ENCODE data around the gene FERD3L.

FERD3L gene

GRCh38 chr7:19117091-19117869, 27.9 kb downstream of the FERD3L start, which contains the start of gene TWIST1:
TSS of gene TWIST1 (minus strand) at chr7:19117636. CDS start at chr7:19117321, 315 bp downstream.
- peak; percentile 98 for DNase-seq (ENCODE audit: low read depth)

DNA sequence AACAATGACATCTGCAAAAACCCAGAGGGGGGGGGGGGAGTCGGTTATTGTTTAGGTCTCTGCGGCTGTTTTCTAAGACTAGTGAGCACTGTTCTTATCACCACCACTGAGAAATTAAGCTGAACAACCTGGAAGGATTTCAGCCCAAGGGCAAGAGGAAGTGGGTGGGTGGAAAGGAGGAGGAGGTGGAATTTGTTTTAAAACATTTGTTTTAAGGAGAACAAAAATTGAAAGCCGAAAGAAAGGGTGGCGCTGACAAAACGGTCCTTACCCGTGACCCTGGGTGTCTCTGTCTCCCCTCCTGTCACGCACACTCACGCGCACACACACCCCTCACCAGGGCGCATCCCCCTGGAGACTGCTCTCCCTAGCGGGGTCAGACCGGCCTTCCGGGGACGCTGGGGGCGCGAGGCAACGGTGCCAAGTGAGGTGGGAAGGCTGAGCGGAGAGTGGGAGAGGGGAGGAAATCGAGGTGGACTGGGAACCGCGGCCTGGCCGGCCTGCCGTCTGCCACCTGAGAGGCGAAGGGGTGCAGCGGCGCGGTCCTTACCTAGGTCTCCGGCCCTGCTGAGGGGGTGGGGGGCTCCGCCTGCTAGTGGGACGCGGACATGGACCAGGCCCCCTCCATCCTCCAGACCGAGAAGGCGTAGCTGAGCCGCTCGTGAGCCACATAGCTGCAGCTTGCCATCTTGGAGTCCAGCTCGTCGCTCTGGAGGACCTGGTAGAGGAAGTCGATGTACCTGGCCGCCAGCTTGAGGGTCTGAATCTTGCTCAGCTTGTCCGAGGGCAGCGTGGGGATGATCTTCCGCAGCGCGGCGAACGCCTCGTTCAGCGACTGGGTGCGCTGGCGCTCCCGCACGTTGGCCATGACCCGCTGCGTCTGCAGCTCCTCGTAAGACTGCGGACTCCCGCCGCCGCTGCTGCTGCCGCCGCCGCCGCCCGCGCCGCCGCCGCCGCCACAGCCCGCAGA, 28.8 kb downstream of the FERD3L start:
- DNase-seq (ENCODE audit: low read depth), result no peak

- no peak for DNase-seq (ENCODE audit: low read depth)
These were observed 30.7 kb downstream of the FERD3L start for GRCh38 chr7:19114551-19114855.

DNA sequence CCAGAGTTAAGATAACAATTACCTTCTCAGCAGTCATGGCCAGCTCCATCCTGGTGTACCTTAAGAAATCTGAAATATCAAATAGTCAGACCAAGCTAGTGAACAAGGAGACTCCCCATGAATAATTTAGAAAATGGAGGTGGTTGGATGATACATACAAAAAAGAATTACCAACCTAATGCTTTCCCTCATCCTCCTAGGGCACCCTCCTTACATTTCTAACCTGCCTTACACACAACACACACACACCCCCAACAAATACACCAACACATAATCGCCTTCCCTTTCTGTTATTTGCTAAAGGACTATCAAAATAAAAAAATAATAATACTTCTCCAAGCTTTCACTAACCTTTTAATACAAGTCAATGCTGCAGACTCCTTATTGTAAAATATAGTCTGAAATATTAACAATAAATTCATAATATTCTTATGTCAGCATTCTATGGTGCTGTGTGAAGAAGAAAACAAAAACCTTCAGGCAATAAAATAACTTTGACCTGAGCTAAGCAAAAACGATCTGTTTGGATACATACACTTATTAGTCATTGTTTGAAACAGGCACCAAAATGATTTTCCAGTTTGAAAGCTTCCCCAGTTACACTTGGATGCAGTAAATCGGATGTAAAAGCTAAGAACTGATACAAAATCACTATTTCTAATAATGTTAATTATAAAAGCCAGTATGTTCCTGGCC, 31.2 kb downstream of the FERD3L start:
- DNase-seq (ENCODE audit: low read depth), result no peak

DNA sequence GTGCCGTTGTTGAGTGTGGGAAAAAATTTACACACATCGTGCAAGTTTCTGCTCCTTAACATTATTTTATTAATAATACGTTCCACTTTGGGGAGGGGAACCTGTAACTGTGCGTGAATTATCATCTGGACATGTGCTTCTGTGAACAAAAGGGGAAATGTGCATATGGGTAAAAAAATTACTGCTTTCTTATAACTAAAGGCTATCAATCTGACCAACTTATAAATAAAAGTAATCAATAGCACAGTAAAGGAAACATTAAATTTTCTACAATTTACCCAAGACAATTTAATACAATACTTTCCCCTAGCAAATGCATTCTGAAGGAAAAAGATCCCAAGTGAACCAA, 32.2 kb downstream of the FERD3L start:
- no peak for DNase-seq (ENCODE audit: low read depth)

DNA sequence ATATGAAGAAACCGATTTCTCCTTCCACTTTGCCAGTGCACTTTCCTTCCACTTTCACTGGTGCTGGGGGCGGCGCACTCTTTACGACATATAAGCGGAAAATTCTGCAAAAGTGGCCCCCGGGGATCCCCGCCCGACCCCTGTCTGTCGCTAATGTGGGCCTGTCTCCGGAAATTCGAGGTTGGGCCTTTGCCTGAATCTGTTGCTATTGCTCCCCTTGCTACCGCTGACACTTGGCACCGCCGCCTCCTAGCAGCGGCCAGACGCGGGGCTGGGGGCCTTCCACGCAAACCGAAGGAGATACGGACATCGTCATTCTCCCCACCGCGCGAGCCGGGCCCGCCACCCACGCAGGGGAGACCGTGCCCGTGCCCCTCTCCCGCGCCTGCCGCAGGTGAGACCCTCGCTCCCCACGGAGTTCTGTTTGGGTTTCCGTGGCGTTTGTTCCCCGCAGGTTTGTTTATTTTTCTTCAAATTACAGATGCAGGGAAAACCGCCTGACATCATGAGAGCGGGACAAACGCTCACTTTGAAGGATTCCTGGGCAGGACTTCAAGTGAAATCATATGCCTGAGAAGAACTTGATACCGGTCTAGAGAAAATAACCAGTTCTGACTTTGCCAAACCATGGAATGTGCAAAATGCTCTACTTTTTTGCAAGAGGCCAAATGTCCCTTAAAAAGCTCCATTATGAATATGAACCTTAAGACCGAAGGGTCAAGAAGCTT, 32.8 kb downstream of the FERD3L start:
- DNase-seq (ENCODE audit: low read depth), result peak; percentile 72

- DNase-seq (ENCODE audit: low read depth), result no peak
These were observed 33.5 kb downstream of the FERD3L start for GRCh38 chr7:19111474-19112273.

DNA sequence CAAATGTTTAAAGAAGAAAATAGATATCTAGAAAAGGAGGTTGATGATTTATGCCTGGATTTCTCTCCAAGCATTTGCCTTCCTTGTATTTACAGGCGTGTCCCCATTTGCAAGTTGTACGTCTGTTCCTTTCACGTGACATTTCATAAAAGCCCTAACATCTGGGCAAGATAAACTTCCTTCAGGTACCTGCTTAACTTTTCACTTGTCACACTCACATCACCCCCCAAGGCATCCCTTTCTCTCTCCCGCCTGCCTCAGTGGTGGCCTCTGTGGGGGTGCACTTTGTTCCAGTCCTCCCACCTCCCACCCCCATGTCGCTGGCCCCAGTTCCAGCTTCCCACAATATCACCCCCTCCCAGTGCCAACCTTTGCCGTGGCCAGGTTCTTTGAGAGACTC, 34.4 kb downstream of the FERD3L start:
- no peak for DNase-seq (ENCODE audit: low read depth)

DNA sequence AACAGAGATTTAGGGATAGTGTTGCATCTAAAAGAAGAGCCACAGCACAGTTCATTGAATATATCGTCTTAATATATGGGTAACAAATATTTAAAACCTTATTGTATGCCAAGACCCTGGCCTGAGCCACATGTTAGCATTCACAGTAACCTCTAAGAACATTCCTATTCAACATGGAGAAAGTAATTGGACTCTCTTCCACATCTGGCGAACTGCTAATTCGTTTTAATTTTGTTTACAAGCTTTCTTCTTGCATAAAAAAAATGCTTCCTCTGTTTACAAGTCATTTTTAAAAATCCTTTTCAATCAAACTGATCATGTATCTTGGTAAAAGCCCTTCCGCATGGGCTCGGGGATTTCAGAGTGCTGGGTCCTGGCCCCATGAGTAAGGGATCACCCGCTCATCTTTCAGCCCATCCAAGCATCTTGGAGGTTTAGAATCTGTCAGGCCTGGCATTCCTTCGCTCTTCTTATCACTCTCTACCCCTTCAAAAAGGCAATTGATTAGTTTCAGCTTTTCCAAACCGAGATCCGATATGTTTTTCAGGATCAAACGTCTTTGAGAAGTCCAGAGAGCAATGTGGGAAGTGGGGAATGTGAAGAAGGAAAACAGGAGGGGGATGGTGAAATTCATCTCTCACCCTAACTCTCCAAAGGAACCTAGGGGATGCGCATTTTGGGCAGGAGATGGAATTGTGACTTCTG, 35.0 kb downstream of the FERD3L start:
- DNase-seq (ENCODE audit: low read depth), result no peak

DNA sequence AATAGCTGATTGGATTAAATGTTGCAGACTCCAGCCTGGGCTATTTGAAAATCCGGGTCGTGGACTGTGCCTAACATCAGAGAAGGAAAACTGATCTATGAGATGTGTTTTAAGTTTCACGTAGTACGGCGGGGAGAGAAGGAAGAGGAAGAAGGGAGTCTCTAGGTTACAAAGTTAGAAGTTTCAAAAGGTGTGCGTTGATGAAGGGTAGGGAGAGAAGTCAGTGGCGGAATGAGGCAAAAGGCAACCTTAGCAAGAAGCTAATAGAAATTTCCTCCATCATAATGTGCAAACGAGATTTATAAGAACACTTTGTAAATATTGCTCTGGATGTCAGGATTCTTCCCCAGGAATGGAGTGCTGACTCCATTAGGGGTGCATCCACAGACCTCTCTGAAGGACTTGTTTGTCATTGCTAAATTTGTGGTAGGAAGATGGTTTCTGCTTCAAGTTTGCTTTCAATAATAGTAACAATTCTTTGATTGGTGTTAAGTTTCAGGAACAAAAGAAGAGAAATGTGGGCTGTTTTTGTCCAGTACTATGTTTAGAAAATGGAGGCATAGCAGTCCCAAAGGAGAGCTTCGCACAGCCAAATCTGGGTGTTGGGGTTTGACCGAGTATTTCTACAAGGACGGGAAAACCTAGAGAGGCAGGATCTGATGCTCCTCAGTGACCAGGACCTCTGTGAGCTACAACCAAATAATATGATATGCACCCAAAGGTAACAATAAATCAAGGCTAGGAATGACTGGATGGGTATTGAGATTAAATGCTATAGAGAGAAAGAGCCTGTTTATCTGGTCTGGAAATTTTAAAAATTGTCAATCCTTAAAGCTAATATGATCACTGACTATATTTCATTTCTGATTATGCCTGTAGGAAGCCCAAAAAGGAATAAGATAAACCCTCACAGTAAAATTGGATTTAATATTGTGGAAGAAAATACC, 35.9 kb downstream of the FERD3L start:
- DNase-seq (ENCODE audit: low read depth), result no peak

DNA sequence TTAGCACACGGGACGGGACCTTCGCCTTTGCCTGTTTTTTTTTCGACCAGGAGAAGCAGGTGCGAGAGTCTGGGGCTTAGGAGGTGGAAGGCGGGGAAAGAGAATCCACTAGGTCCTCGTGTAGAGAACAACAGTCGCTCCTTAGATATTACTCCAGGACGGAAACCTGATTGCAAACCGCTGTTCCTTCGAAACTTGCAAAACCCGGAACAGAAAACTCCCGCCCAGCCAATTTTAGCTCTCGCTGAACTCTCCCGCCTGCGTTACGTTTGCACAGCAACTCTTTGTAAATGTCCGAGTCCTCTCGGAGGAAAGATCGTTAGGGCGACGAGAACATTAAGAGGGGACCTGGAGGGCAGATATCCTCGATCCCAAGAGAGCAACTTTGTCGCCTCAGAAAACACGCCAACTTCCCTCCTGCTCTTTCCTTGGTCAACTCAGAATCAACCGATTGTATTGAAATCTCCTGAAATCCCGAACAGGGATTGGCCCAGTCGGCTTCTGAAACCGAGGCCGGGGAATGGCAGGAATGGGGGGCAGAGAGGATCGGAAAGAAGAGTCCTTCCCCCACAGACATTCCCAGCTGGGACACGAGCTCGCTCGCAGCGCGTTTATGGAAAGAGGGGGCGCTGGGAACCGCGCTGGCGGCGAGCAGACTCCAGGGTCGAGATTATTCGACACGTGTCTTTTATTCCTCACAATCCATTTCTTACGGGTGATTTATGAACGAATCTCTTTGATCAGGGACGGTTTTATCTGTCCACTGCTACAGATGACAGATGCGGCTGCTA, 37.7 kb downstream of the FERD3L start:
- peak; percentile 67 for DNase-seq (ENCODE audit: low read depth)

- no peak for DNase-seq (ENCODE audit: low read depth)
These were observed 38.2 kb downstream of the FERD3L start for GRCh38 chr7:19107081-19107355.

- DNase-seq (ENCODE audit: low read depth), result no peak
These were observed 38.8 kb downstream of the FERD3L start for GRCh38 chr7:19106241-19107080.

- DNase-seq (ENCODE audit: low read depth), result no peak
These were observed 39.7 kb downstream of the FERD3L start for GRCh38 chr7:19105546-19105945.

GRCh38 chr7:19104811-19105210, 40.4 kb downstream of the FERD3L start:
- DNase-seq (ENCODE audit: low read depth), result no peak

DNA sequence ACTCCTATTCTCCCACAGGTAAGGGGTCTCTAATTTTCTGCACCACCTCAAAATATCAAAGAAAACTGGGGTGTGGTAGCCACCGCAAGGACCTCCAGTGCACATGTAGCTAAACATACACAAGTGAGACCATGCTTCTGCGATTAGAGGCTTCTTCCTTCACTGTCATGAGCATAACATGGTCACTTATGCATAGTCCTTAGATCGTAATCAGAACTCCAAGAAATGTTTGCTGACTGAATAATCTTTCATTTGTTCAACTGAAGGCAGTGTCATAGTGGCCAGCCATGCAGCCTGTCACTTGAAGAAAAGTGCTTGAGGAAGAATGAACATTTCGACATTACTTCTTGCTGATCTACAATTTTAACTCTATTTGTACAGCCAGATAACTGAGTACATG, 42.3 kb downstream of the FERD3L start:
- DNase-seq (ENCODE audit: low read depth), result no peak

- DNase-seq (ENCODE audit: low read depth), result no peak
These were observed 43.3 kb downstream of the FERD3L start for GRCh38 chr7:19101909-19102308.

- no peak for DNase-seq (ENCODE audit: low read depth)
These were observed 43.7 kb downstream of the FERD3L start for GRCh38 chr7:19101472-19101871.

All from fibroblast of the conjunctiva (primary cell).